ENCODE results near the gene MGLL. TPM values are rescaled to one million over a fixed set of nuclear protein-coding genes. Genes with fewer than 3 reads are reported as not detected.

The MGLL gene
- total and polyA plus RNA-seq, 9 of the 15 experiments (the other 6 are each of a cell fraction or from before 2014, with no cell fraction given) = 0.12 to 0.32 (median 0.18) TPM; not detected in 6

DNA sequence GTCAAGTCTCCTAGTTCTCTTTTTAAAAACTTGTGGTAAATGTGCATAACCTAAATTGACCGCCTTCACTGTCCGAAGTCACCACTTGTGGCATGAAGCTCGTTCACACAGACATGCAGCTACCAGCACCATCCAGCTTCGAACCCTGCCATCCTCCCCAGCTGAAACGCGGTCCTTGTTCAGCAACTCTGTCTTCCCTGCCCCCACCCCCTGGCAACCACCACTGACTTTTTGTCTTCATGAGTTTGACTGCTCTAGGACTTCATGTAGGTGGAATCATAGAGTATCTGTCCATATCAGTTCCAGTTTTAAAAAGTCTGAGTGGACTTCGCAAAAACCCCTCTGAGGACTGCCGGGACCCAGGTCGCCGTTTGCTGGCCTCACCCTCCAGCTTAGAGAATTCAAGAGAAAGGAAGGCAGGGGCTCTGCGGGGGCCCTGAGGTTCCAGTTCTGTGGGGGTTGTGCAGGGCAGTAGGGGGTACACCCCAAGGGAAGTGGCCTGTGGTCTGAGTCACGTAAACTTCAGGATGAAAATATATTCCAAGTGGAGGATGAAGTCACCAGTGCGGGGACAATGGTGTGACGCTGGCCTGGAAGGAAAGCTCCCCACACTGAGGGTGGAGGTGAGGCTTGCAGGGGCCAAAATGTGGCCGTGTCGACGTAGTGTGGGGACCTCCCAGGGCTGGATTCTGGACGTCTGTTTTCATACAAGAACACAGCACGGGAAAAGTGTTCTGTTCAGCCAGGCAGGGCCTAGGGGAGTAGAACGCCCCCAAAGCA lies 82.0 kb downstream of the MGLL start:
- peaks cover 17% of the 10 kb centered on the region in 2 experiments for H3K27me3 ChIP-seq (ENCODE audit: control insufficient read depth in 2 of 2, insufficient read depth in 2 of 2, low read length in 2 of 2)
- FAIRE-seq = no peak
- TF ChIP-seq SLC30A9 (CRISPR knock-in tag; IDR thresholded peaks at IDR 0.05) (no peak), TBL1XR1 (IDR thresholded peaks at IDR 0.05; ENCODE audit: low read length in 2 of 2) (no peak)
- TF ChIP-seq, protein P1, sequence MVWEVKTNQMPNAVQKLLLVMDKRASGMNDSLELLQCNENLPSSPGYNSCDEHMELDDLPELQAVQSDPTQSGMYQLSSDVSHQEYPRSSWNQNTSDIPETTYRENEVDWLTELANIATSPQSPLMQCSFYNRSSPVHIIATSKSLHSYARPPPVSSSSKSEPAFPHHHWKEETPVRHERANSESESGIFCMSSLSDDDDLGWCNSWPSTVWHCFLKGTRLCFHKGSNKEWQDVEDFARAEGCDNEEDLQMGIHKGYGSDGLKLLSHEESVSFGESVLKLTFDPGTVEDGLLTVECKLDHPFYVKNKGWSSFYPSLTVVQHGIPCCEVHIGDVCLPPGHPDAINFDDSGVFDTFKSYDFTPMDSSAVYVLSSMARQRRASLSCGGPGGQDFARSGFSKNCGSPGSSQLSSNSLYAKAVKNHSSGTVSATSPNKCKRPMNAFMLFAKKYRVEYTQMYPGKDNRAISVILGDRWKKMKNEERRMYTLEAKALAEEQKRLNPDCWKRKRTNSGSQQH (CRISPR knock-in tag; IDR thresholded peaks at IDR 0.05) = no peak
- TF ChIP-seq, protein P2, sequence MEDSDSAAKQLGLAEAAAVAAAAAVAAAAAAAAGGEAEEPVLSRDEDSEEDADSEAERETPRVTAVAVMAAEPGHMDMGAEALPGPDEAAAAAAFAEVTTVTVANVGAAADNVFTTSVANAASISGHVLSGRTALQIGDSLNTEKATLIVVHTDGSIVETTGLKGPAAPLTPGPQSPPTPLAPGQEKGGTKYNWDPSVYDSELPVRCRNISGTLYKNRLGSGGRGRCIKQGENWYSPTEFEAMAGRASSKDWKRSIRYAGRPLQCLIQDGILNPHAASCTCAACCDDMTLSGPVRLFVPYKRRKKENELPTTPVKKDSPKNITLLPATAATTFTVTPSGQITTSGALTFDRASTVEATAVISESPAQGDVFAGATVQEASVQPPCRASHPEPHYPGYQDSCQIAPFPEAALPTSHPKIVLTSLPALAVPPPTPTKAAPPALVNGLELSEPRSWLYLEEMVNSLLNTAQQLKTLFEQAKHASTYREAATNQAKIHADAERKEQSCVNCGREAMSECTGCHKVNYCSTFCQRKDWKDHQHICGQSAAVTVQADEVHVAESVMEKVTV (CRISPR knock-in tag; IDR thresholded peaks at IDR 0.05) = no peak
- TF ChIP-seq, protein P3, sequence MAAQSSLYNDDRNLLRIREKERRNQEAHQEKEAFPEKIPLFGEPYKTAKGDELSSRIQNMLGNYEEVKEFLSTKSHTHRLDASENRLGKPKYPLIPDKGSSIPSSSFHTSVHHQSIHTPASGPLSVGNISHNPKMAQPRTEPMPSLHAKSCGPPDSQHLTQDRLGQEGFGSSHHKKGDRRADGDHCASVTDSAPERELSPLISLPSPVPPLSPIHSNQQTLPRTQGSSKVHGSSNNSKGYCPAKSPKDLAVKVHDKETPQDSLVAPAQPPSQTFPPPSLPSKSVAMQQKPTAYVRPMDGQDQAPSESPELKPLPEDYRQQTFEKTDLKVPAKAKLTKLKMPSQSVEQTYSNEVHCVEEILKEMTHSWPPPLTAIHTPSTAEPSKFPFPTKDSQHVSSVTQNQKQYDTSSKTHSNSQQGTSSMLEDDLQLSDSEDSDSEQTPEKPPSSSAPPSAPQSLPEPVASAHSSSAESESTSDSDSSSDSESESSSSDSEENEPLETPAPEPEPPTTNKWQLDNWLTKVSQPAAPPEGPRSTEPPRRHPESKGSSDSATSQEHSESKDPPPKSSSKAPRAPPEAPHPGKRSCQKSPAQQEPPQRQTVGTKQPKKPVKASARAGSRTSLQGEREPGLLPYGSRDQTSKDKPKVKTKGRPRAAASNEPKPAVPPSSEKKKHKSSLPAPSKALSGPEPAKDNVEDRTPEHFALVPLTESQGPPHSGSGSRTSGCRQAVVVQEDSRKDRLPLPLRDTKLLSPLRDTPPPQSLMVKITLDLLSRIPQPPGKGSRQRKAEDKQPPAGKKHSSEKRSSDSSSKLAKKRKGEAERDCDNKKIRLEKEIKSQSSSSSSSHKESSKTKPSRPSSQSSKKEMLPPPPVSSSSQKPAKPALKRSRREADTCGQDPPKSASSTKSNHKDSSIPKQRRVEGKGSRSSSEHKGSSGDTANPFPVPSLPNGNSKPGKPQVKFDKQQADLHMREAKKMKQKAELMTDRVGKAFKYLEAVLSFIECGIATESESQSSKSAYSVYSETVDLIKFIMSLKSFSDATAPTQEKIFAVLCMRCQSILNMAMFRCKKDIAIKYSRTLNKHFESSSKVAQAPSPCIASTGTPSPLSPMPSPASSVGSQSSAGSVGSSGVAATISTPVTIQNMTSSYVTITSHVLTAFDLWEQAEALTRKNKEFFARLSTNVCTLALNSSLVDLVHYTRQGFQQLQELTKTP (IDR thresholded peaks at IDR 0.05; ENCODE audit: low read depth in 1 of 2, partially characterized antibody in 2 of 2) = no peak
- TF ChIP-seq, protein P4, sequence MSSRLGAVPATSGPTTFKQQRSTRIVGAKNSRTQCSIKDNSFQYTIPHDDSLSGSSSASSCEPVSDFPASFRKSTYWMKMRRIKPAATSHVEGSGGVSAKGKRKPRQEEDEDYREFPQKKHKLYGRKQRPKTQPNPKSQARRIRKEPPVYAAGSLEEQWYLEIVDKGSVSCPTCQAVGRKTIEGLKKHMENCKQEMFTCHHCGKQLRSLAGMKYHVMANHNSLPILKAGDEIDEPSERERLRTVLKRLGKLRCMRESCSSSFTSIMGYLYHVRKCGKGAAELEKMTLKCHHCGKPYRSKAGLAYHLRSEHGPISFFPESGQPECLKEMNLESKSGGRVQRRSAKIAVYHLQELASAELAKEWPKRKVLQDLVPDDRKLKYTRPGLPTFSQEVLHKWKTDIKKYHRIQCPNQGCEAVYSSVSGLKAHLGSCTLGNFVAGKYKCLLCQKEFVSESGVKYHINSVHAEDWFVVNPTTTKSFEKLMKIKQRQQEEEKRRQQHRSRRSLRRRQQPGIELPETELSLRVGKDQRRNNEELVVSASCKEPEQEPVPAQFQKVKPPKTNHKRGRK (tag; IDR thresholded peaks at IDR 0.05) = no peak

More for the DNA sequence above, 82.0 kb downstream of the MGLL start:
- ATAC-seq (no peak), DNase-seq (ENCODE audit: extremely low read depth in 1 of 4, low spot score in 3 of 4) (no peak)
- H3K4me2 ChIP-seq (ENCODE audit: insufficient read depth, low read length) = no peak overlapping the region
- CTCF ChIA-PET (ENCODE audit: low intra/inter-chr PET ratio) = no interaction called here
- no peak overlapping the region for H3K9ac ChIP-seq (ENCODE audit: insufficient read depth in 1 of 2, low read depth in 2 of 2, low read length in 2 of 2)
- POLR2A ChIA-PET = interaction anchor here (0.7 kb wide), 2 partner anchors 10 to 1169 kb away, joined by 3 to 5 read pairs; no protein-coding TSS in a partner anchor
- H3K27ac ChIP-seq (ENCODE audit: extremely low read depth, low read depth, low read length) = no peak overlapping the region
- H3K9me3 ChIP-seq (replicated peaks; ENCODE audit: control insufficient read depth, insufficient read depth, low read depth, low read length) = no peaks in the 10 kb centered on the region
- no peak overlapping the region for H2AFZ ChIP-seq (ENCODE audit: low read depth, low read length)
- BruUV-seq (replicated peaks) = no TSS peak
- peaks cover 8 to 15% of the 10 kb centered on the region in 2 experiments; a peak in 4 of 5 replicates for H3K4me1 ChIP-seq (replicated peaks in 1 of 2; ENCODE audit: control insufficient read depth in 2 of 2, insufficient read depth in 2 of 2, low read length in 2 of 2)
- in situ Hi-C loops (cut with MboI) (no loop called here), intact Hi-C loops (cut with micrococcal nuclease) (no loop called here)
- H3K36me3 ChIP-seq (ENCODE audit: control insufficient read depth, insufficient read depth, low read length) = no peaks in the 10 kb centered on the region
- H3K79me2 ChIP-seq (ENCODE audit: control insufficient read depth, insufficient read depth, low read length) = no peaks in the 10 kb centered on the region
- H3K4me3 ChIP-seq = no peak overlapping the region
- 48% methylated on average over 15 of the region's 20 CpGs for WGBS (ENCODE audit: insufficient coverage, low coverage, missing lambda C conversion rate)
- no peaks in the 10 kb centered on the region for H3K9me1 ChIP-seq (ENCODE audit: control insufficient read depth, insufficient read depth, low read length)
- no peaks in the 10 kb centered on the region for H4K20me1 ChIP-seq (replicated peaks; ENCODE audit: control insufficient read depth, insufficient read depth, low read length)
